Measurements from ENCODE around the gene SENP5. TPM values are rescaled to one million over a fixed set of nuclear protein-coding genes. Genes with fewer than 3 reads are reported as not detected.

Gene SENP5
- total and polyA plus RNA-seq, 8 donors, result 5.2 to 115 (median 38.8) TPM

DNA sequence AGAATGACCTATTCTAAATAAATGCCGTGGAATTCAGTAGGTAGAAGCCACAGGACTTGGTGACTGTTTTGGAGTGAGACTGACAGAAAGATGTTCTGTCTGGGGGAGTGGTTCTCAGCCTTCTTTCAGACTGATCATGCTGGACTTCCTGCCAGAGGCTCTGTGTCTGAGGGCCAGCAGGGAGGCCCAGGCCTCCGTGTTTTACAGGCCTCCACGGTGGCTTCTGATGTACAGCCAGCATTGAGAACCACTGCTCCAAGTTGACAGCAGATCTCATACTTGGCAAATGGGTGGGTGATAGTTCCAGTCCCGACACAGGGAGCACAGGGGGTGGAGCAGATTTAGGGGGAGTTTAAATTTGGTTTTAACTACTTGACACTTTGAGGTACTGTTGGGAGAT, 107.6 kb downstream of the SENP5 start:
- H3K9me3 ChIP-seq, result no peaks in the 10 kb centered on the region
- TF ChIP-seq POLR2AphosphoS5 (IDR thresholded peaks at IDR 0.05) (no peak), EP300 (IDR thresholded peaks at IDR 0.05) (no peak), POLR2A (IDR thresholded peaks at IDR 0.05) (no peak)
- TF ChIP-seq, protein P1, sequence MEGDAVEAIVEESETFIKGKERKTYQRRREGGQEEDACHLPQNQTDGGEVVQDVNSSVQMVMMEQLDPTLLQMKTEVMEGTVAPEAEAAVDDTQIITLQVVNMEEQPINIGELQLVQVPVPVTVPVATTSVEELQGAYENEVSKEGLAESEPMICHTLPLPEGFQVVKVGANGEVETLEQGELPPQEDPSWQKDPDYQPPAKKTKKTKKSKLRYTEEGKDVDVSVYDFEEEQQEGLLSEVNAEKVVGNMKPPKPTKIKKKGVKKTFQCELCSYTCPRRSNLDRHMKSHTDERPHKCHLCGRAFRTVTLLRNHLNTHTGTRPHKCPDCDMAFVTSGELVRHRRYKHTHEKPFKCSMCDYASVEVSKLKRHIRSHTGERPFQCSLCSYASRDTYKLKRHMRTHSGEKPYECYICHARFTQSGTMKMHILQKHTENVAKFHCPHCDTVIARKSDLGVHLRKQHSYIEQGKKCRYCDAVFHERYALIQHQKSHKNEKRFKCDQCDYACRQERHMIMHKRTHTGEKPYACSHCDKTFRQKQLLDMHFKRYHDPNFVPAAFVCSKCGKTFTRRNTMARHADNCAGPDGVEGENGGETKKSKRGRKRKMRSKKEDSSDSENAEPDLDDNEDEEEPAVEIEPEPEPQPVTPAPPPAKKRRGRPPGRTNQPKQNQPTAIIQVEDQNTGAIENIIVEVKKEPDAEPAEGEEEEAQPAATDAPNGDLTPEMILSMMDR (IDR thresholded peaks at IDR 0.05), result no peak
- WGBS, 5 donors, result 61 to 82% (median 81%) methylated on average over 4 of the region's 4 CpGs
- intact Hi-C loops (cut with DNase I; ENCODE audit: low total_unique reads), result no loop called here
- peak in 1 of 2 donors; percentile 5 for DNase-seq
- H3K36me3 ChIP-seq, result no peaks in the 10 kb centered on the region
- no peak overlapping the region for H3K27ac ChIP-seq
- peaks cover 0 to 7% (median 3%) of the 10 kb centered on the region in 4 donors for H3K4me1 ChIP-seq
- H3K27me3 ChIP-seq, result no peaks in the 10 kb centered on the region
- H3K4me3 ChIP-seq, result no peak overlapping the region

DNA sequence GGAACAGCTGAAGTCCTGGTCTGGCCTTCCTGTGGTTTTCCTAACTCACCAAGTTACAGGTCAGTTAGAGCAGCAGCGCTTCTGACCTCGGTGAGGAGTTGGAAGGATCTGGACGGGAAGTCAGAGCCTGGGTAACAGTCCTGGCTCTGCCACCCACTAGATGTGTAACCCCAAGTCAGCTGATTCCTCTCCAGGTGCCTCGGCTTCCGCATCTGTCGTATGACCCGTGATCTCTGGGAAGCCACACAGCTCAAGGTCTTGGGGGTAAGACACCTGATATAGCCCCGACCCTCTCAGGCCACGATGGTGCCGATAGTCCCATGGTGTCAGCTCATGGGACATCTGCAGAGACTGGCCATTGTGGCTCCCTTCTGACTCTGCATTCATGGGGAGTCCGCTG, 109.2 kb downstream of the SENP5 start:
- Histone ChIP-seq H3K36me3 (no peaks in the 10 kb centered on the region), H3K4me1 (peaks cover 0 to 7% (median 2%) of the 10 kb centered on the region in 4 donors), H3K27me3 (no peaks in the 10 kb centered on the region), H3K4me3 (no peak overlapping the region), H3K27ac (no peak overlapping the region), H3K9me3 (no peaks in the 10 kb centered on the region)
- peak in 1 of 2 donors; percentile 24 for DNase-seq
- intact Hi-C loops (cut with DNase I; ENCODE audit: low total_unique reads), result no loop called here
- no peak for TF ChIP-seq POLR2AphosphoS5 (IDR thresholded peaks at IDR 0.05)
- no peak for TF ChIP-seq EP300 (IDR thresholded peaks at IDR 0.05)
- TF ChIP-seq, protein P1 (IDR thresholded peaks at IDR 0.05), result no peak
- TF ChIP-seq POLR2A (IDR thresholded peaks at IDR 0.05), result no peak
- WGBS, 5 donors, result 80 to 88% (median 82%) methylated on average over 9 to 11 of the region's 11 CpGs

DNA sequence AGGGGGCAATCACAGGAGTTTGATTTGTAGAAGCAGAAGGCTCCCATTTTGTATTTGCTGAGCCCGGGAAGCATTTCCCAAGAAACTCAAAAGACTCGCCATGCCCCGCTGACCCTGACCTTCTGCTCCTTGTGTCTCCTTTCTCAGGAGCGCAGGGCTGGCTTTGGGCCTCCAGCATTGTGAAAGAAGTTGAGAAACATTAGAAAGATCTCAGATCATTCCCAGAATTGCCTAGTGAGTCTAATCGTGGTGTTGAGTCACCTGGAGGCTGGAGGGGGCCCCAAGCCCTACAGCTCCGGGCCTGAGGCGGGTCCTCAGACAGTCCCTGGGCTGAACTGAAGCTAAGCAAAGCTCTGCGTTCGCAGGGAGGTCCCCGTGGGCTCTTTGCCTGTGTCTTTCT, 111.8 kb downstream of the SENP5 start:
- 75 to 81% (median 76%) methylated on average over 10 of the region's 10 CpGs for WGBS, 5 donors

DNA sequence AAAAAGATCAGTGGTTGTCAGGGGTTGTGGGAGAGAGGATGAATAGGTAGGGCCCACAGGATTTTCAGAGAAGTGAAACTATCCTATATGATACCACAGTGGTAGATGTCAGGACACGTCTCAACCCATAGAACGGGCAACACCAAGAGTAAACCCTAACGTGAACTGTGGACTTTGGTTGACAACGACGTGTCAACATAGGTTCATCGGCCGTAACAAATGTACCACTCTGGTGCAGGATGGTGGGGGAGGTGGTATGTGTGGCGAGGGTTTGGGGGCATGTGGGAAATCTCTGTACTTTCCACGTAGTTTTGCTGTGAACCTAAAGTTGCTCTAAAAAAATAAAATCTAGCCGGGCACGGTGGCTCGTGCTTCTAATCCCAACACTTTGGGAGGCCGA, 113.9 kb downstream of the SENP5 start:
- Histone ChIP-seq H3K27ac (no peak overlapping the region), H3K9me3 (peaks cover 3 to 10% (median 6%) of the 10 kb centered on the region in 4 donors), H3K27me3 (peaks cover 0 to 1% (median 0%) of the 10 kb centered on the region in 3 donors), H3K4me1 (peaks cover 0 to 7% (median 2%) of the 10 kb centered on the region in 4 donors), H3K36me3 (no peaks in the 10 kb centered on the region), H3K4me3 (no peak overlapping the region)
- no peak for DNase-seq
- no peak for TF ChIP-seq EP300 (IDR thresholded peaks at IDR 0.05)
- TF ChIP-seq, protein P1 (IDR thresholded peaks at IDR 0.05), result no peak
- no peak for TF ChIP-seq POLR2AphosphoS5 (IDR thresholded peaks at IDR 0.05)
- no peak for TF ChIP-seq POLR2A (IDR thresholded peaks at IDR 0.05)
- intact Hi-C loops (cut with DNase I; ENCODE audit: low total_unique reads), result no loop called here
- WGBS, 5 donors, result 87 to 95% (median 91%) methylated on average over 13 of the region's 13 CpGs

More for the DNA sequence above, 111.8 kb downstream of the SENP5 start:
- no peak overlapping the region for H3K27ac ChIP-seq
- H3K27me3 ChIP-seq, result no peaks in the 10 kb centered on the region
- peak in 1 of 2 donors; percentile 18 for DNase-seq
- peaks cover 0 to 7% (median 2%) of the 10 kb centered on the region in 4 donors for H3K4me1 ChIP-seq
- no peaks in the 10 kb centered on the region for H3K36me3 ChIP-seq
- H3K4me3 ChIP-seq, result no peak overlapping the region
- H3K9me3 ChIP-seq, result peaks cover 3 to 10% (median 6%) of the 10 kb centered on the region in 4 donors
- intact Hi-C loops (cut with DNase I; ENCODE audit: low total_unique reads), result no loop called here
- TF ChIP-seq EP300 (IDR thresholded peaks at IDR 0.05), result no peak
- TF ChIP-seq POLR2AphosphoS5 (IDR thresholded peaks at IDR 0.05), result no peak
- TF ChIP-seq, protein P1 (IDR thresholded peaks at IDR 0.05), result no peak
- no peak for TF ChIP-seq POLR2A (IDR thresholded peaks at IDR 0.05)
